GM19239 (cell line): ENCODE data around the gene MAGEA3.
"Not testable (repeated sequence)": the region's sequence is repeated elsewhere in the genome, so short reads cannot be mapped to it uniquely, and the experiment has no call there.

ENCODE experiments used
- DNase-seq: peaks from one replicate; pipeline ENCODE4 v3.0.0; 2011; ENCODE audit warnings: low spot score; ENCODE audit not compliant: insufficient read length
- FAIRE-seq: peaks from 2 replicates; lab custom pipeline; 2011; peaks lifted over from hg19 to GRCh38; lab: Jason Lieb, UNC

MAGEA3 gene

DNA sequence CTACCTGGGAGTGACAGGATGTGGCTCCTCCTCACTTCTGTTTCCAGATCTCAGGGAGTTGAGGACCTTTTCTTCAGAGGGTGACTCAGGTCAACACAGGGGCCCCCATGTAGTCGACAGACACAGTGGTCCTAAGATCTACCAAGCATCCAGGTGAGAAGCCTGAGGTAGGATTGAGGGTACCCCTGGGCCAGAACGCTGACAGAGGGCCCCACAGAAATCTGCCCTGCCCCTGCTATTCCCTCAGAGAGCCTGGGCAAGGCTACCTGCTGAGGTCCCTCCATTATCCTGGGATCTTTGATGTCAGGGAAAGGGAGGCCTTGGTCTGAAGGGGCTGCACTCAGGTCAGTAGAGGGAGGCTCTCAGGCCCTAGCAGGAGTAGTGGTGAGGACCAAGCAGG is 36.5 kb downstream of the MAGEA3 start:
- DNase-seq, result no peak
- FAIRE-seq, result no peak

DNA sequence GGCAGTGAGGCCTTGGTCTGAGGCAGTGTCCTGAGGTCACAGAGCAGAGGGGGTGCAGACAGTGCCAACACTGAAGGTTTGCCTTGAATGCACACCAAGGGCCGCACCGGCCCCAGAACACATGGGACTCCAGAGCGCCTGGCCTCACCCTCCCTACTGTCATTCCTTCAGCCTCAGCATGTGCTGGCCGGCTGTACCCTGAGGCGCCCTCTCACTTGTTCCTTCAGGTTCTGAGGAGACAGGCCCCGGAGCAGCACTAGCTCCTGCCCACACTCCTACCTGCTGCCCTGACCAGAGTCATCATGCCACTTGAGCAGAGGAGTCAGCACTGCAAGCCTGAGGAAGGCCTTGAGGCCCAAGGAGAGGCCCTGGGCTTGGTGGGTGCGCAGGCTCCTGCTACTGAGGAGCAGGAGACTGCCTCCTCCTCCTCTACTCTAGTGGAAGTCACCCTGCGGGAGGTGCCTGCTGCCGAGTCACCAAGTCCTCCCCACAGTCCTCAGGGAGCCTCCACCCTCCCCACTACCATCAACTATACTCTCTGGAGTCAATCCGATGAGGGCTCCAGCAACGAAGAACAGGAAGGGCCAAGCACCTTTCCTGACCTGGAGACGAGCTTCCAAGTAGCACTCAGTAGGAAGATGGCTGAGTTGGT is 37.4 kb downstream of the MAGEA3 start:
- DNase-seq (no peak), FAIRE-seq (no peak)

DNA sequence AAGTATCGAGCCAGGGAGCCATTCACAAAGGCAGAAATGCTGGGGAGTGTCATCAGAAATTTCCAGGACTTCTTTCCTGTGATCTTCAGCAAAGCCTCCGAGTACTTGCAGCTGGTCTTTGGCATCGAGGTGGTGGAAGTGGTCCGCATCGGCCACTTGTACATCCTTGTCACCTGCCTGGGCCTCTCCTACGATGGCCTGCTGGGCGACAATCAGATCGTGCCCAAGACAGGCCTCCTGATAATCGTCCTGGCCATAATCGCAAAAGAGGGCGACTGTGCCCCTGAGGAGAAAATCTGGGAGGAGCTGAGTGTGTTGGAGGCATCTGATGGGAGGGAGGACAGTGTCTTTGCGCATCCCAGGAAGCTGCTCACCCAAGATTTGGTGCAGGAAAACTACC is 37.9 kb downstream of the MAGEA3 start:
- DNase-seq, FAIRE-seq: not testable (repeated sequence)

DNA sequence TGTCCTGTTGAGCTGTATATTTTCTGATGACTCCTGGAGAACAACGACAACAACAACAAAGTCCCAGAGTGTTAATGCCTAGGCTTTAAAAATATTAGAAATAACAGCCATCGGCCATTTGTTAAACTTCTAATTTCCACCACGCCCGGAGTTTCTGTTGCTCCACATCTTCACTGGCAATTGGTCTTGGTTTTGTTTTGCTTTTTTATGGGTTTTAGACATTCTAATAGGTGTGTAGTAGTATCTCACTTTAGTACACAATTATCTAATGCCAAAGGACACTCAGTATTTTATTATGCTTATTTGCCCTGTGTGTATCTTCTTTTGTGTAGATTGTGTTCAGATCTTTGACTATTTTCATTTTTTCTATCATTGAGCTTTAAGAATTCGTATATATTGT is 40.0 kb downstream of the MAGEA3 start:
- FAIRE-seq, result no peak
- DNase-seq, result no peak
